C4-2B (cell line): ENCODE data around the gene ILDR1.

Experiments used
- H3K27ac ChIP-seq: fragments of 450-650 bp; 2 replicates; pipeline ENCODE4 v1.5.1; 2017
- CTCF ChIP-seq: fragments of 450-650 bp; conservative IDR thresholded peaks from 2 replicates; pipeline ENCODE4 v1.5.1; 2017; ENCODE audit warnings: mild to moderate bottlenecking
- ZFX ChIP-seq: fragments of 450-650 bp; IDR thresholded peaks from 2 replicates; pipeline ENCODE4 v1.6.1; 2017

ILDR1 gene

GRCh38 chr3:121974601-121975111, 47.4 kb downstream of the ILDR1 start:
- no peak overlapping the region for H3K27ac ChIP-seq
- TF ChIP-seq CTCF (no peak), ZFX (no peak)

- H3K27ac ChIP-seq, result peak overlapping the region; percentile 74; the same call in 1 of the 2 replicates
- TF ChIP-seq ZFX, result no peak
- no peak for TF ChIP-seq CTCF
Measured at GRCh38 chr3:121970047-121970446, 52.0 kb downstream of the ILDR1 start.

GRCh38 chr3:121969631-121970030, 52.4 kb downstream of the ILDR1 start:
- no peak for TF ChIP-seq CTCF
- H3K27ac ChIP-seq, result peak overlapping the region; percentile 74; the same call in 1 of the 2 replicates

- peak overlapping the region; percentile 48; the same call in 1 of the 2 replicates for H3K27ac ChIP-seq
- TF ChIP-seq ZFX (no peak), CTCF (no peak)
Measured at GRCh38 chr3:121963608-121964007, 58.4 kb downstream of the ILDR1 start.

GRCh38 chr3:121962443-121962842, 59.6 kb downstream of the ILDR1 start:
- TF ChIP-seq CTCF (no peak), ZFX (no peak)

GRCh38 chr3:121961283-121961682, 60.8 kb downstream of the ILDR1 start:
- TF ChIP-seq CTCF (no peak), ZFX (no peak)

More at GRCh38 chr3:121962443-121962842, 59.6 kb downstream of the ILDR1 start:
- H3K27ac ChIP-seq, result peak overlapping the region; percentile 48

GRCh38 chr3:121958801-121959200, 63.2 kb downstream of the ILDR1 start:
- no peak overlapping the region for H3K27ac ChIP-seq
- no peak for TF ChIP-seq CTCF
- TF ChIP-seq ZFX, result no peak

More at GRCh38 chr3:121961283-121961682, 60.8 kb downstream of the ILDR1 start:
- H3K27ac ChIP-seq, result no peak overlapping the region
